HG03571 (cell line): ENCODE results near the gene DLGAP1.
A peak's percentile ranks its signal among the peaks of the same experiment; 100 is the strongest.
"Not testable (repeated sequence)": the region's sequence is repeated elsewhere in the genome, so short reads cannot be mapped to it uniquely, and the experiment has no call there.

ENCODE experiments used
- ATAC-seq: cut with Tn5 transposase; IDR thresholded peaks from one replicate; pipeline ENCODE4 v1.9.1; 2021; ENCODE audit not compliant: unreplicated experiment

Gene DLGAP1

GRCh38 chr18:3597409-3598357 is 857.4 kb downstream of the DLGAP1 start:
- no peak for ATAC-seq

- peak; percentile 49 for ATAC-seq
Measured at GRCh38 chr18:3596637-3597384, 858.3 kb downstream of the DLGAP1 start.

- ATAC-seq, result no peak
Measured at GRCh38 chr18:3596324-3596636, 858.8 kb downstream of the DLGAP1 start.

- ATAC-seq, result peak; percentile 48
Measured at GRCh38 chr18:3595369-3596273, 859.5 kb downstream of the DLGAP1 start.

GRCh38 chr18:3594760-3595368 is 860.2 kb downstream of the DLGAP1 start:
- no peak for ATAC-seq

- ATAC-seq, result peak; percentile 38
Measured at GRCh38 chr18:3593904-3594759, 861.0 kb downstream of the DLGAP1 start.

GRCh38 chr18:3593381-3593903 is 861.7 kb downstream of the DLGAP1 start:
- ATAC-seq, result no peak

- no peak for ATAC-seq
Measured at GRCh38 chr18:3592864-3593263, 862.2 kb downstream of the DLGAP1 start.

- ATAC-seq, result no peak
Measured at GRCh38 chr18:3590096-3590630, 864.9 kb downstream of the DLGAP1 start.

GRCh38 chr18:3585656-3586509 is 869.2 kb downstream of the DLGAP1 start:
- peak; percentile 25 for ATAC-seq

- no peak for ATAC-seq
Measured at GRCh38 chr18:3584897-3585460, 870.1 kb downstream of the DLGAP1 start.

- no peak for ATAC-seq
Measured at GRCh38 chr18:3584266-3584861, 870.7 kb downstream of the DLGAP1 start.

- no peak for ATAC-seq
Measured at GRCh38 chr18:3583873-3584247, 871.2 kb downstream of the DLGAP1 start.

GRCh38 chr18:3583106-3583872 is 871.8 kb downstream of the DLGAP1 start:
- ATAC-seq, result not testable (repeated sequence)

GRCh38 chr18:3581890-3582289 is 873.2 kb downstream of the DLGAP1 start:
- no peak for ATAC-seq

GRCh38 chr18:3580523-3581025 is 874.5 kb downstream of the DLGAP1 start:
- ATAC-seq, result not testable (repeated sequence)

- no peak for ATAC-seq
Measured at GRCh38 chr18:3579701-3580100, 875.4 kb downstream of the DLGAP1 start.
